Lung (tissue), 12 donors: ENCODE data around the gene PABPN1L. TPM values are rescaled to one million over a fixed set of nuclear protein-coding genes. Genes with fewer than 3 reads are reported as not detected.

Experiments used
- ATAC-seq: fragments of 200-7000 bp; cut with Tn5 transposase; one replicate; pipeline ENCODE4 v1.9.1; 2020; ENCODE audit warnings: moderate number of reproducible peaks; ENCODE audit not compliant: insufficient read depth, low FRiP score
- DNase-seq, 3 donors: peaks; one replicate each; pipeline ENCODE4 v3.0.0-alpha.2; 2013 to 2017
- H3K27ac ChIP-seq, 2 donors: one replicate each; pipeline ENCODE4 v1.5.1; 2013; ENCODE audit warnings: mild to moderate bottlenecking in 2 of 2, moderate library complexity in 2 of 2, control low read depth in 1 of 2, inconsistent platforms in 1 of 2, low read depth in 1 of 2, low read length in 1 of 2
- H3K27me3 ChIP-seq, 3 donors: one replicate each; pipeline ENCODE4 v1.5.1; 2013; ENCODE audit warnings: low read length in 2 of 3; ENCODE audit not compliant: control insufficient read depth in 3 of 3, insufficient read depth in 3 of 3
- H3K36me3 ChIP-seq, 4 donors: one replicate each; pipeline ENCODE4 v1.5.1; 2013; ENCODE audit warnings: low read length in 4 of 4, mild to moderate bottlenecking in 1 of 4, moderate library complexity in 1 of 4; ENCODE audit not compliant: control insufficient read depth in 4 of 4, insufficient read depth in 4 of 4
- H3K4me1 ChIP-seq, 5 donors: one replicate each; pipeline ENCODE4 v1.5.1; 2013; ENCODE audit warnings: low read length in 5 of 5, mild to moderate bottlenecking in 2 of 5, moderate library complexity in 1 of 5; ENCODE audit not compliant: control insufficient read depth in 5 of 5, insufficient read depth in 5 of 5
- H3K4me3 ChIP-seq: one replicate; pipeline ENCODE4 v1.5.1; 2013; ENCODE audit warnings: mild to moderate bottlenecking, control low read depth, moderate library complexity
- H3K9ac ChIP-seq, 2 donors: one replicate each; pipeline ENCODE4 v1.5.1; 2013; ENCODE audit warnings: low read length in 2 of 2, control low read depth in 1 of 2; ENCODE audit not compliant: insufficient read depth in 1 of 2
- H3K9me3 ChIP-seq, 4 donors: one replicate each; pipeline ENCODE4 v1.5.1; 2013; ENCODE audit warnings: low read length in 3 of 4, mild to moderate bottlenecking in 1 of 4, moderate library complexity in 1 of 4; ENCODE audit not compliant: control insufficient read depth in 4 of 4, insufficient read depth in 3 of 4
- CTCF ChIP-seq: IDR thresholded peaks from 2 replicates; pipeline ENCODE4 v1.5.1; 2012; ENCODE audit warnings: mild to moderate bottlenecking; ENCODE audit errors: control extremely low read depth, extremely low read depth
- WGBS, 2 donors: extraction: QIAGEN DNeasy Blood & Tissue Kit; methylation state at CpG; one replicate each; pipeline ENCODE4 v1.1.7; 2013; 5-methylcytosine and 5-hydroxymethylcytosine counted together
- polyA plus RNA-seq, 2 donors: library from polyadenylated mRNA; stranded (reverse); fragments of 200-250 nt; gene quantifications; one replicate each; pipeline ENCODE4 v1.2.1, GENCODE V29; 2013
- total RNA-seq, 2 donors: library from RNA; depleted of rRNA in 1 of 2; stranded (reverse); fragments of >200 nt in 1 of 2; gene quantifications; one replicate each; pipeline ENCODE4 v1.2.1, GENCODE V29; 2014 to 2021
- donor health status: control.
- donor health status: control.
- donor health status: Bipolar disorder and iron deficiency.
- donor health status: healthy.
- donor health status: DM: yes; HTN: yes; CAD: no.

Gene PABPN1L
- total and polyA plus RNA-seq, 4 donors, result 0.03 to 0.22 TPM; not detected in 2

- WGBS, 2 donors, result 85 to 93% methylated on average over 11 to 13 of the region's 13 CpGs
Measured at GRCh38 chr16:88831838-88832237, 34.6 kb downstream of the PABPN1L start.

GRCh38 chr16:88830783-88831182 is 35.7 kb downstream of the PABPN1L start:
- H3K4me3 ChIP-seq, result no peak overlapping the region
- ATAC-seq (no peak), DNase-seq (no peak)
- no peak for TF ChIP-seq CTCF
- peaks cover 0 to 49% (median 2%) of the 10 kb centered on the region in 4 donors for H3K36me3 ChIP-seq
- H3K27me3 ChIP-seq, result no peaks in the 10 kb centered on the region
- 88 to 90% methylated on average over 14 of the region's 14 CpGs for WGBS, 2 donors
- no peak overlapping the region for H3K9ac ChIP-seq
- H3K27ac ChIP-seq, result no peak overlapping the region
- no peaks in the 10 kb centered on the region for H3K9me3 ChIP-seq
- peaks cover 0 to 31% (median 0%) of the 10 kb centered on the region in 5 donors for H3K4me1 ChIP-seq

More at GRCh38 chr16:88831838-88832237, 34.6 kb downstream of the PABPN1L start:
- H3K9me3 ChIP-seq, result no peaks in the 10 kb centered on the region
- TF ChIP-seq CTCF, result no peak
- H3K9ac ChIP-seq, result no peak overlapping the region
- peaks cover 0 to 43% (median 2%) of the 10 kb centered on the region in 4 donors for H3K36me3 ChIP-seq
- DNase-seq, result no peak
- no peak for ATAC-seq
- no peak overlapping the region for H3K27ac ChIP-seq
- H3K4me3 ChIP-seq, result no peak overlapping the region
- peaks cover 0 to 31% (median 0%) of the 10 kb centered on the region in 5 donors for H3K4me1 ChIP-seq
- no peaks in the 10 kb centered on the region for H3K27me3 ChIP-seq

- no peak for TF ChIP-seq CTCF
- ATAC-seq (no peak), DNase-seq (peak; percentile 97 to 99 (median 98))
- Histone ChIP-seq H3K4me3 (no peak overlapping the region), H3K9me3 (no peaks in the 10 kb centered on the region), H3K36me3 (peaks cover 0 to 44% (median 2%) of the 10 kb centered on the region in 4 donors), H3K27ac (no peak overlapping the region), H3K27me3 (no peaks in the 10 kb centered on the region), H3K4me1 (peaks cover 0 to 31% (median 0%) of the 10 kb centered on the region in 5 donors), H3K9ac (no peak overlapping the region)
- WGBS, 2 donors, result 74 to 76% methylated on average over 11 of the region's 11 CpGs
Measured at GRCh38 chr16:88830258-88830657, 36.2 kb downstream of the PABPN1L start.

GRCh38 chr16:88828711-88829110 is 37.7 kb downstream of the PABPN1L start:
- WGBS, 2 donors, result 85 to 93% methylated on average over 16 to 24 of the region's 24 CpGs
- Histone ChIP-seq H3K4me3 (no peak overlapping the region), H3K27me3 (no peaks in the 10 kb centered on the region), H3K9me3 (no peaks in the 10 kb centered on the region), H3K27ac (no peak overlapping the region), H3K36me3 (peaks cover 0 to 41% (median 5%) of the 10 kb centered on the region in 4 donors), H3K4me1 (peaks cover 0 to 31% (median 0%) of the 10 kb centered on the region in 5 donors), H3K9ac (no peak overlapping the region)
- ATAC-seq, result no peak
- DNase-seq, result no peak
- no peak for TF ChIP-seq CTCF
